Hepatocyte (in vitro differentiated cells): ENCODE measurements around the gene GABRP. TPM values are rescaled to one million over a fixed set of nuclear protein-coding genes. Genes with fewer than 3 reads are reported as not detected.

ENCODE experiments used
- DNase-seq: peaks from one replicate; pipeline ENCODE4 v3.0.0-alpha.2; 2016; ENCODE audit warnings: low spot score
- H2AFZ ChIP-seq: fragments of 200-600 bp; sonication (generic); 2 replicates; pipeline ENCODE4 v1.6.0; 2016; ENCODE audit warnings: antibody characterized with exemption, mild to moderate bottlenecking
- H3K27ac ChIP-seq: fragments of 200-600 bp; sonication (generic); 2 replicates; pipeline ENCODE4 v1.5.1; 2016; ENCODE audit warnings: mild to moderate bottlenecking
- H3K27me3 ChIP-seq: fragments of 200-600 bp; sonication (generic); 2 replicates; pipeline ENCODE4 v1.6.1; 2016
- H3K36me3 ChIP-seq: fragments of 200-600 bp; sonication (generic); replicated peaks from 2 replicates; pipeline ENCODE4 v1.5.1; 2016; ENCODE audit warnings: low read depth; ENCODE audit not compliant: insufficient read depth
- H3K4me1 ChIP-seq: fragments of 200-600 bp; sonication (generic); 2 replicates; pipeline ENCODE4 v1.5.1; 2016; ENCODE audit warnings: mild to moderate bottlenecking, moderate library complexity; ENCODE audit not compliant: insufficient read depth
- H3K4me2 ChIP-seq: fragments of 200-600 bp; sonication (generic); 2 replicates; pipeline ENCODE4 v1.6.0; 2016
- H3K4me3 ChIP-seq: fragments of 200-600 bp; sonication (generic); 2 replicates; pipeline ENCODE4 v1.5.1; 2016; ENCODE audit warnings: mild to moderate bottlenecking
- H3K79me2 ChIP-seq: fragments of 200-600 bp; sonication (generic); 2 replicates; pipeline ENCODE4 v1.6.0; 2017; ENCODE audit warnings: mild to moderate bottlenecking
- H3K9me2 ChIP-seq: fragments of 200-600 bp; sonication (generic); replicated peaks from 2 replicates; pipeline ENCODE4 v1.6.0; 2017; ENCODE audit warnings: mild to moderate bottlenecking; ENCODE audit not compliant: insufficient read depth
- H3K9me3 ChIP-seq: fragments of 200-600 bp; sonication (generic); 2 replicates; pipeline ENCODE4 v1.5.1; 2016; ENCODE audit warnings: low read depth, mild to moderate bottlenecking
- H4K20me1 ChIP-seq: fragments of 200-600 bp; sonication (generic); 2 replicates; pipeline ENCODE4 v1.6.0; 2016; ENCODE audit warnings: mild to moderate bottlenecking; ENCODE audit not compliant: insufficient read depth, poor library complexity, severe bottlenecking
- EZH2 ChIP-seq: fragments of 200-600 bp; sonication (generic); IDR thresholded peaks from 2 replicates; pipeline ENCODE4 v1.6.1; 2016; ENCODE audit warnings: antibody characterized with exemption, mild to moderate bottlenecking, borderline replicate concordance
- EZH2phosphoT487 ChIP-seq: fragments of 200-600 bp; sonication (generic); IDR thresholded peaks from one replicate; pipeline ENCODE4 v1.6.1; 2018; ENCODE audit warnings: antibody characterized with exemption, mild to moderate bottlenecking, low read depth, moderate library complexity; ENCODE audit not compliant: unreplicated experiment, severe bottlenecking
- WGBS: methylation state at CpG from one replicate; pipeline ENCODE4 v1.1.6; 2016; ENCODE audit warnings: low lambda C conversion rate; ENCODE audit errors: missing lambda C conversion rate; 5-methylcytosine and 5-hydroxymethylcytosine counted together
- polyA plus RNA-seq: library from polyadenylated mRNA; unstranded; fragments of >200 nt; fragmentation: Nextera tagmentation; extraction: Ambion mirVana; gene quantifications from 2 replicates; pipeline ENCODE4 v1.2.1, GENCODE V29; 2016
- total RNA-seq: library from RNA; depleted of rRNA; stranded (reverse); fragments of >200 nt; gene quantifications from 2 replicates; pipeline ENCODE4 v1.2.3, GENCODE V29; 2014
- TF ChIP-seq, protein P1 (sequence below): fragments of 200-600 bp; sonication (generic); IDR thresholded peaks from 2 replicates; pipeline ENCODE4 v1.5.1; 2016; ENCODE audit warnings: antibody characterized with exemption, mild to moderate bottlenecking; ENCODE audit not compliant: poor library complexity

The GABRP gene
- total and polyA plus RNA-seq, 2 experiments from 2014 or later: 91.4 to 136 TPM

DNA sequence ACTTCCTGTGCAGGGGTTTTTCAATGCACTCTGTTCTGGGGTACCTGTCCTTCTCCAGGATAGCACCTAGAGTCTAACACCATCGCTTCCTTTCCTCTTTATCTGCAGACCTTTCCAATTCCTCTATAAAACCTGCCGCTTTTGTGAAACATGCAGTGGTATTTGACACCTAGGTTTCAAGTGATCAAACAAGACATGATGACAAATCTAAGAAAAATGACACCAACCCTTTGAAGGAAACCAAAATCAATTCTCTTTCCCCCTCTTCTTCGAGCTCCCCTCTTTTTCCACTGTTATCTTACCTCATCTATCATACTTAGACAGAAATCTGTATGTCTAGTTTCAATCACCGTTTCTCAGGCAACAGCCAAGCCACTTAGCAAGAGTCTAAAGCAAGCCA is 52.7 kb downstream of the GABRP start:
- TF ChIP-seq EZH2phosphoT487 (no peak), EZH2 (no peak)
- TF ChIP-seq, protein P1, sequence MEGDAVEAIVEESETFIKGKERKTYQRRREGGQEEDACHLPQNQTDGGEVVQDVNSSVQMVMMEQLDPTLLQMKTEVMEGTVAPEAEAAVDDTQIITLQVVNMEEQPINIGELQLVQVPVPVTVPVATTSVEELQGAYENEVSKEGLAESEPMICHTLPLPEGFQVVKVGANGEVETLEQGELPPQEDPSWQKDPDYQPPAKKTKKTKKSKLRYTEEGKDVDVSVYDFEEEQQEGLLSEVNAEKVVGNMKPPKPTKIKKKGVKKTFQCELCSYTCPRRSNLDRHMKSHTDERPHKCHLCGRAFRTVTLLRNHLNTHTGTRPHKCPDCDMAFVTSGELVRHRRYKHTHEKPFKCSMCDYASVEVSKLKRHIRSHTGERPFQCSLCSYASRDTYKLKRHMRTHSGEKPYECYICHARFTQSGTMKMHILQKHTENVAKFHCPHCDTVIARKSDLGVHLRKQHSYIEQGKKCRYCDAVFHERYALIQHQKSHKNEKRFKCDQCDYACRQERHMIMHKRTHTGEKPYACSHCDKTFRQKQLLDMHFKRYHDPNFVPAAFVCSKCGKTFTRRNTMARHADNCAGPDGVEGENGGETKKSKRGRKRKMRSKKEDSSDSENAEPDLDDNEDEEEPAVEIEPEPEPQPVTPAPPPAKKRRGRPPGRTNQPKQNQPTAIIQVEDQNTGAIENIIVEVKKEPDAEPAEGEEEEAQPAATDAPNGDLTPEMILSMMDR: no peak

DNA sequence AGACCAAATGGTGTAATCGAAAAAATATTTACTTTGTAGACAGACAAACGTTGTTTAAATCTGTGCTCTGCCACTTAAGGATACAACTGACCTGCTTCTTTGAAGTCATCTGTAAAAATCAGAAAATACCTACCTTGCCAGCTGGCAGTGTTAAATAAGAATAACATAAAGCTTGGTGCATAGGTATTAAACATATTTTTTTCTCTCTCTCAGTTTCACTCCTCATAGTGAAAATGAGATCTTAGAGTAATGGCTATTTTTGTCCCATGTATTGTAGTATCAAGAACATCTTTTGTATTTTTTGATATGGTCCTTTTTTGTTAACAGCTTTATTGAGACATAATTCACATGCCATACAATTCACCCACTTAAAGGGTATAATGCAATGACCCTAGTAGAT is 60.3 kb downstream of the GABRP start:
- Histone ChIP-seq H3K27ac (no peak overlapping the region), H3K79me2 (no peaks in the 10 kb centered on the region), H3K36me3 (no peaks in the 10 kb centered on the region), H3K4me2 (no peak overlapping the region), H3K9me2 (no peaks in the 10 kb centered on the region), H3K27me3 (no peaks in the 10 kb centered on the region), H2AFZ (no peak overlapping the region), H3K4me1 (no peaks in the 10 kb centered on the region), H3K9me3 (no peaks in the 10 kb centered on the region), H4K20me1 (no peaks in the 10 kb centered on the region), H3K4me3 (no peak overlapping the region)
- 90% methylated on average over 2 of the region's 2 CpGs for WGBS
- DNase-seq: no peak
- TF ChIP-seq EZH2: no peak
- TF ChIP-seq, protein P1: no peak
- no peak for TF ChIP-seq EZH2phosphoT487

More for the DNA sequence above, 52.7 kb downstream of the GABRP start:
- Histone ChIP-seq H3K9me2 (no peaks in the 10 kb centered on the region), H3K9me3 (no peaks in the 10 kb centered on the region), H3K27me3 (no peaks in the 10 kb centered on the region), H2AFZ (no peak overlapping the region), H3K4me2 (no peak overlapping the region), H3K79me2 (no peaks in the 10 kb centered on the region), H3K4me1 (no peaks in the 10 kb centered on the region), H3K27ac (no peak overlapping the region), H3K36me3 (no peaks in the 10 kb centered on the region), H3K4me3 (no peak overlapping the region), H4K20me1 (no peaks in the 10 kb centered on the region)
- DNase-seq: no peak
- 61% methylated on average over 4 of the region's 4 CpGs for WGBS

DNA sequence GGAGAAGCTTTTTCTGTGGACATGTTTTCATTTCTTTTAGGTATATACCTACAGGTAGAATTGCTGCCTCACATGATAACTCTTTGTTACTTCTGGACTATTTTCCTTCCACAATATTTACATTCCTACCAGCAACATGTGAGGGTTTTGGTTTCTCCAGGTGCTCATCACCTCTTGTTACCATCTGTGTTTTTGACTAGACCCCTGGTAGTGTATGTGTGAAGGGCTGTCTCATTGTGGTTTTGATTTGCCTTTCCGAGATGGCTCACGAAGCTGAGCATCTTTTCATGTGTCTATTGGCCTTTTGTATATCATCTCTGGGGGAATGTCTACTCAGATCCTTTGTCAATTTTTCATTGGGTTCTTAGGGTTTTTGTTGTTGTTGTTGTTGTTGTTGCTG is 61.1 kb downstream of the GABRP start:
- no peak for DNase-seq
- no peaks in the 10 kb centered on the region for H3K79me2 ChIP-seq
- no peak overlapping the region for H2AFZ ChIP-seq
- no peaks in the 10 kb centered on the region for H4K20me1 ChIP-seq
- no peak overlapping the region for H3K4me2 ChIP-seq
- no peaks in the 10 kb centered on the region for H3K9me2 ChIP-seq
- H3K9me3 ChIP-seq: no peaks in the 10 kb centered on the region
- H3K36me3 ChIP-seq: no peaks in the 10 kb centered on the region
- H3K4me3 ChIP-seq: no peak overlapping the region
- no peak overlapping the region for H3K27ac ChIP-seq
- WGBS: 98% methylated on average over 2 of the region's 2 CpGs
- no peaks in the 10 kb centered on the region for H3K27me3 ChIP-seq
- H3K4me1 ChIP-seq: no peaks in the 10 kb centered on the region
- no peak for TF ChIP-seq EZH2phosphoT487
- TF ChIP-seq, protein P1: no peak
- TF ChIP-seq EZH2: no peak

DNA sequence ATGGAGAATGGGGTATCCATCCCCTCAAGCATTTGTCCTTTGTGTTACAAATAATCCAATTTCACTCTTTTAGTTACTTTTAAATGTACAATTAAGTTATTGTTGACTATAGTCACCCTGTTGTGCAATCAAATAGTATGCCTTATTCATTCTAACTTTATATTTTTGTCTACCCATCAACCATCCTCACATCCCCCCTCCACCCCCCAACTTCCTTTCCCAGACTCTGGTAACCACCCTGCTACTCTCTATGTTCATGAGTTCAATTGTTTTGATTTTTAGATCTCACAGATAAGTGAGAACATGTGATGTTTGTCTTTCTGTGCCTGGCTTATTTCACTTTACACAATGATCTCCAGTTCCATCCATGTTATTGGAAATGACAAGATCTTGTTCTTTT is 62.9 kb downstream of the GABRP start:
- Histone ChIP-seq H4K20me1 (no peaks in the 10 kb centered on the region), H3K27ac (no peak overlapping the region), H3K9me2 (no peaks in the 10 kb centered on the region), H3K36me3 (no peaks in the 10 kb centered on the region), H3K4me1 (no peaks in the 10 kb centered on the region), H3K4me3 (no peak overlapping the region), H3K9me3 (no peaks in the 10 kb centered on the region), H3K79me2 (no peaks in the 10 kb centered on the region), H3K27me3 (no peaks in the 10 kb centered on the region), H2AFZ (no peak overlapping the region), H3K4me2 (no peak overlapping the region)
- TF ChIP-seq EZH2: no peak
- TF ChIP-seq EZH2phosphoT487: no peak
- TF ChIP-seq, protein P1: no peak
- no peak for DNase-seq
